DND-41 (cell line): ENCODE results near the gene FGFBP3.

Source experiments
- ATAC-seq: fragments of 200-7000 bp; cut with Tn5 transposase; 3 replicates; pipeline ENCODE4 v1.9.1; 2021; ENCODE audit warnings: low read depth; ENCODE audit not compliant: insufficient read depth
- DNase-seq: peaks from one replicate; pipeline ENCODE4 v3.0.0-alpha.2; 2020
- H2AFZ ChIP-seq: 2 replicates; pipeline ENCODE4 v1.6.0; 2012; ENCODE audit warnings: low read depth, low read length
- H3K27ac ChIP-seq: 2 replicates; pipeline ENCODE4 v1.5.1; 2012; ENCODE audit warnings: low read length, inconsistent platforms
- H3K27me3 ChIP-seq: fragments of 200-600 bp; sonication (generic); 2 replicates; pipeline ENCODE4 v1.6.0; 2012; ENCODE audit warnings: low read length, mild to moderate bottlenecking, inconsistent platforms; ENCODE audit not compliant: insufficient read depth, poor library complexity
- H3K36me3 ChIP-seq: 2 replicates; pipeline ENCODE4 v1.5.1; 2012; ENCODE audit warnings: low read length, inconsistent platforms; ENCODE audit not compliant: insufficient read depth
- H3K4me1 ChIP-seq: 2 replicates; pipeline ENCODE4 v1.5.1; 2012; ENCODE audit warnings: mild to moderate bottlenecking, low read length; ENCODE audit not compliant: insufficient read depth
- H3K4me2 ChIP-seq: 2 replicates; pipeline ENCODE4 v1.6.0; 2012; ENCODE audit warnings: mild to moderate bottlenecking, moderate library complexity, low read length, inconsistent platforms; ENCODE audit not compliant: insufficient read depth
- H3K4me3 ChIP-seq, 2 experiments: fragments of 200-600 bp in 1 of 2; shearing (Covaris generic) in 1 of 2; 2 replicates each; pipeline ENCODE4 v1.5.1; 2012 to 2016; ENCODE audit warnings: inconsistent platforms in 2 of 2, low read length in 2 of 2, mild to moderate bottlenecking in 2 of 2, low read depth in 1 of 2, moderate library complexity in 1 of 2
- H3K79me2 ChIP-seq: 2 replicates; pipeline ENCODE4 v1.6.0; 2012; ENCODE audit warnings: low read length, inconsistent platforms; ENCODE audit not compliant: insufficient read depth
- H3K9ac ChIP-seq: 2 replicates; pipeline ENCODE4 v1.6.0; 2012; ENCODE audit warnings: low read depth, mild to moderate bottlenecking, inconsistent platforms, low read length, moderate library complexity
- H3K9me3 ChIP-seq: 2 replicates; pipeline ENCODE4 v1.5.1; 2012; ENCODE audit warnings: low read length, moderate library complexity, mild to moderate bottlenecking, inconsistent platforms; ENCODE audit not compliant: insufficient read depth, severe bottlenecking
- H4K20me1 ChIP-seq: 2 replicates; pipeline ENCODE4 v1.6.0; 2012; ENCODE audit warnings: low read length; ENCODE audit not compliant: insufficient read depth
- EZH2 ChIP-seq: IDR thresholded peaks from 3 replicates; pipeline ENCODE4 v1.6.1; 2012; ENCODE audit warnings: borderline replicate concordance, low read depth, mild to moderate bottlenecking, moderate library complexity, low read length, inconsistent platforms; ENCODE audit not compliant: severe bottlenecking
- TF ChIP-seq, protein P1 (sequence below): IDR thresholded peaks from 2 replicates; pipeline ENCODE4 v1.5.1; 2012; ENCODE audit warnings: borderline replicate concordance, low read length, moderate library complexity, mild to moderate bottlenecking; ENCODE audit not compliant: poor library complexity, severe bottlenecking; ENCODE audit errors: extremely low read depth

Gene FGFBP3

DNA sequence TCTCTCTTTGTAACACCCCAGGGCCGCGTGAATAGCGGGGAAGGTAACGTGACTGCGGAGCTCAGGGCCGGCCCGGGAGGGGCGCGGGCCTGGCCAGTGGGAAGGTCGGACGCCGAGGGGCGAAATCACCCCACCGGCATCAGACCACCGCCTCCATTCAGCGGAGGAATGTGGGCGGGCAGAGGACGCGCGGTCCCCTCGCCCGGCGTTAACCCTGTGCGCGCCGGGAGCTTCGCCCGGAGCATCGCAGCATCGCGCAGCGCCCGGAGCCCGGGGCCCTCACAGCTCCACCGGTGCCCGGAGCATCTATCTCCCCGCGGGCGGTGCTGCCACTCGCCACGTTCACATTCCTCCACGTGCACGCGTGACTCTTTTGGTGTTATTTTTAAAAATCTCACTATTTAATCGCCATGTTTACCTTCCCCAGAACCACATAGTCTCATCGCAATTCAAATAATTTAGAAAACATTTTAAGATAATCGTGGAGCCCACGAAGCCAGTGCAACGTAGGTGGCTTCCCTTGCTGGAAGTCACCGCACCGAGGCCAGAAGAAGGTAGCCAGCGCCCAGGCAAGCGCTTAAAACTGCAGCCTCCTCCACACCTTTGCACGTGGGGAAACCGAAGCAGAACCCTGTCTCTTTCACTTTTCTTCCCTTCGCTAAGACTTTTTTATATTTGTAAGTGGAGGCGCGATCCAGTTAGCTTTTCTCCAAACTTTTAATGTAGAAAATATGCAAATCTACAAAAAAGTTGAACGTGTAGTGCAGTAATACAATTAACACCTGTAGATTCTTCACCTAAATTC, 21.8 kb downstream of the FGFBP3 start:
- Histone ChIP-seq H3K9ac (no peak overlapping the region), H3K4me1 (no peaks in the 10 kb centered on the region), H3K36me3 (no peaks in the 10 kb centered on the region), H4K20me1 (no peaks in the 10 kb centered on the region), H3K4me2 (no peak overlapping the region), H3K4me3 (no peak overlapping the region), H2AFZ (no peak overlapping the region), H3K27ac (no peak overlapping the region), H3K79me2 (no peaks in the 10 kb centered on the region), H3K27me3 (no peaks in the 10 kb centered on the region), H3K9me3 (no peaks in the 10 kb centered on the region)
- no peak for ATAC-seq
- TF ChIP-seq, protein P1, sequence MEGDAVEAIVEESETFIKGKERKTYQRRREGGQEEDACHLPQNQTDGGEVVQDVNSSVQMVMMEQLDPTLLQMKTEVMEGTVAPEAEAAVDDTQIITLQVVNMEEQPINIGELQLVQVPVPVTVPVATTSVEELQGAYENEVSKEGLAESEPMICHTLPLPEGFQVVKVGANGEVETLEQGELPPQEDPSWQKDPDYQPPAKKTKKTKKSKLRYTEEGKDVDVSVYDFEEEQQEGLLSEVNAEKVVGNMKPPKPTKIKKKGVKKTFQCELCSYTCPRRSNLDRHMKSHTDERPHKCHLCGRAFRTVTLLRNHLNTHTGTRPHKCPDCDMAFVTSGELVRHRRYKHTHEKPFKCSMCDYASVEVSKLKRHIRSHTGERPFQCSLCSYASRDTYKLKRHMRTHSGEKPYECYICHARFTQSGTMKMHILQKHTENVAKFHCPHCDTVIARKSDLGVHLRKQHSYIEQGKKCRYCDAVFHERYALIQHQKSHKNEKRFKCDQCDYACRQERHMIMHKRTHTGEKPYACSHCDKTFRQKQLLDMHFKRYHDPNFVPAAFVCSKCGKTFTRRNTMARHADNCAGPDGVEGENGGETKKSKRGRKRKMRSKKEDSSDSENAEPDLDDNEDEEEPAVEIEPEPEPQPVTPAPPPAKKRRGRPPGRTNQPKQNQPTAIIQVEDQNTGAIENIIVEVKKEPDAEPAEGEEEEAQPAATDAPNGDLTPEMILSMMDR, result no peak
- TF ChIP-seq EZH2, result no peak
- DNase-seq, result no peak

DNA sequence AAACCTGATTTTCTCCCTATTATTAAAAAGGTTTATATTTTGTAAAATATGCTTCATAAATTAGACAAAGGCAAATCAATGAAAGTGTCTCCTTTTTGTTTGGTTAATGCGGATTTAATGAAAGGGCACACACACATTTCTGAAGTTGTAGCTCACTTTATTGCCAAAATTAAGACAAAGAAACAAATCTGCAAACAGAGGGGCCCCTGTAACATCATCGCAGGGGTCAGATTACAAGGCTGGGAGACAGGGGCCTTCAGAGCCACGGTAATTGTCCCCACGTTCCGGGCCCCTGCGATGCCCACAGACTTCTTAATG, 22.4 kb downstream of the FGFBP3 start:
- H3K4me3 ChIP-seq, result no peak overlapping the region

DNA sequence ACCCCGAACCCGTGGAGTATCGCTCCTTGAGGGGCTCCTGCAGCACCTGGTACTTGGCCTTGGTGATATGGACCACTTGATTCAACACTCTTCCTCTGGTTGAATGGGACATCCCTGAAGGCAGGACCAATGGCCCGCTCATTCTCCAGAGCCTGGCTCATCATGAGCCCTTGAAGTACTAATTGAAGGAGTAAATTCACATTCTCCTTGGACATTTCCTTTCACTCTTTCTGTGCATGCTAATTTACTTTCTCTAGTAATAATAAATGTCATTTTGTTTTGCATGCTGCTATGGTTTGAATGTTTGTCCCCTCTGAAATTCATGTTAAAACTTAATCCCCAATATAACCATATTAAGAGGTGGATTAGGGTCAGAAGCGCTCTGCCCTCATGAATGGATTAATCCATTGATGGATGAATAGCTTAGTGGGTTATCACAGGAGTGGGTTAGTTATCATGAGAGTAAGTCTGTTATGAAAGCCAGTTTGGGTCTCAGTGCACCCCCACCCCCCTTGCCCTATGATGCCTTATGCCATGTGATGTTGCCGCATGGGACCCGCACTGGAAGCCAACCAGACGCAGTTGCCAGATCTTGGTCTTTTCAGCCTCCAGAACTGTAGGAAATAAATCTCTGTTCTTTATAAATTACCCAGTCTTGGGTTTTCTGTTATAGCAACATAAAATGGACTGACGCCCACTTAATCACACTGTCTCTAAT, 23.8 kb downstream of the FGFBP3 start:
- no peaks in the 10 kb centered on the region for H3K36me3 ChIP-seq
- no peaks in the 10 kb centered on the region for H3K4me1 ChIP-seq
- H2AFZ ChIP-seq, result no peak overlapping the region
- H3K9me3 ChIP-seq, result no peaks in the 10 kb centered on the region
- H4K20me1 ChIP-seq, result no peaks in the 10 kb centered on the region
- H3K4me3 ChIP-seq, result no peak overlapping the region
- H3K27ac ChIP-seq, result no peak overlapping the region
- no peak overlapping the region for H3K9ac ChIP-seq
- H3K4me2 ChIP-seq, result no peak overlapping the region
- DNase-seq, result no peak
- no peaks in the 10 kb centered on the region for H3K27me3 ChIP-seq
- H3K79me2 ChIP-seq, result no peaks in the 10 kb centered on the region
- TF ChIP-seq, protein P1, result no peak
- TF ChIP-seq EZH2, result no peak
- ATAC-seq, result no peak

More for the DNA sequence above, 22.4 kb downstream of the FGFBP3 start:
- no peaks in the 10 kb centered on the region for H3K27me3 ChIP-seq
- H3K36me3 ChIP-seq, result no peaks in the 10 kb centered on the region
- TF ChIP-seq, protein P1, result no peak
- no peak for TF ChIP-seq EZH2
- no peak overlapping the region for H3K27ac ChIP-seq
- no peaks in the 10 kb centered on the region for H4K20me1 ChIP-seq
- H3K4me2 ChIP-seq, result no peak overlapping the region
- no peak overlapping the region for H2AFZ ChIP-seq
- ATAC-seq, result no peak
- DNase-seq, result no peak
- no peaks in the 10 kb centered on the region for H3K4me1 ChIP-seq
- no peaks in the 10 kb centered on the region for H3K9me3 ChIP-seq
- H3K79me2 ChIP-seq, result no peaks in the 10 kb centered on the region
- no peak overlapping the region for H3K9ac ChIP-seq
